ENCODE results near the gene RNF224. TPM values are rescaled to one million over a fixed set of nuclear protein-coding genes. Genes with fewer than 3 reads are reported as not detected.

Gene RNF224
- total RNA-seq, 1 donor from 2014 or later, result not detected

Other genes starting within 250 kb of the RNF224 start
- gene PTGDS, start 250.0 kb upstream of the RNF224 start, total RNA-seq, result 304 and 428 TPM in 2 replicates
- gene LCNL1, start 244.5 kb upstream of the RNF224 start, total RNA-seq, result 1.4 and 2.2 TPM in 2 replicates
- 36.9 and 65.2 TPM in 2 replicates for gene PAXX, start 235.1 kb upstream of the RNF224 start, total RNA-seq
- 11.9 and 74.5 TPM in 2 replicates for gene CLIC3, start 230.9 kb upstream of the RNF224 start, total RNA-seq
- 14.5 and 18.3 TPM in 2 replicates for gene ABCA2, start 199.3 kb upstream of the RNF224 start, total RNA-seq
- gene FUT7, start 195.4 kb upstream of the RNF224 start, total RNA-seq, result not detected in 2 replicates
- gene NPDC1, start 181.3 kb upstream of the RNF224 start, total RNA-seq, result 54.4 and 67.6 TPM in 2 replicates
- gene ENTPD2, start 173.4 kb upstream of the RNF224 start, total RNA-seq, result 0.09 and 0.12 TPM in 2 replicates
- gene SAPCD2, start 156.9 kb upstream of the RNF224 start, total RNA-seq, result 0.34 and 0.70 TPM in 2 replicates
- 12.0 and 13.6 TPM in 2 replicates for gene UAP1L1, start 150.0 kb upstream of the RNF224 start, total RNA-seq
- gene MAN1B1, start 140.5 kb upstream of the RNF224 start, total RNA-seq, result 61.3 and 66.3 TPM in 2 replicates
- gene DPP7, start 112.8 kb upstream of the RNF224 start, total RNA-seq, result 106 and 123 TPM in 2 replicates
- not detected in 2 replicates for gene GRIN1, start 88.3 kb upstream of the RNF224 start, total RNA-seq
- gene LRRC26, start 57.5 kb upstream of the RNF224 start, total RNA-seq, result not detected in 2 replicates
- gene TMEM210, start 55.4 kb upstream of the RNF224 start, total RNA-seq, result not detected in 2 replicates
- gene ANAPC2, start 38.9 kb upstream of the RNF224 start, total RNA-seq, result 10.4 and 10.9 TPM in 2 replicates
- 65.7 and 87.8 TPM in 2 replicates for gene SSNA1, start 38.8 kb upstream of the RNF224 start, total RNA-seq
- gene TPRN, start 26.8 kb upstream of the RNF224 start, total RNA-seq, result 12.4 and 16.1 TPM in 2 replicates
- gene TMEM203, start 21.9 kb upstream of the RNF224 start, total RNA-seq, result 30.5 and 33.1 TPM in 2 replicates
- gene NDOR1, start 21.8 kb upstream of the RNF224 start, total RNA-seq, result 8.8 and 11.2 TPM in 2 replicates
- not detected in 2 replicates for gene RNF208, start 5.3 kb upstream of the RNF224 start, total RNA-seq
- gene CYSRT1, start 2.3 kb upstream of the RNF224 start, total RNA-seq, result 0.17 TPM in 1 of 2 replicates, not detected in the other
- not detected in 2 replicates for gene SLC34A3, start 3.4 kb downstream of the RNF224 start, total RNA-seq
- gene TUBB4B, start 13.8 kb downstream of the RNF224 start, total RNA-seq, result 115 and 248 TPM in 2 replicates
- gene STPG3, start 23.8 kb downstream of the RNF224 start, total RNA-seq, result not detected in 2 replicates
- 33.8 and 44.2 TPM in 2 replicates for gene NELFB, start 27.8 kb downstream of the RNF224 start, total RNA-seq
- gene TOR4A, start 50.2 kb downstream of the RNF224 start, total RNA-seq, result 4.6 and 15.5 TPM in 2 replicates
- 0.35 and 3.4 TPM in 2 replicates for gene NRARP, start 74.8 kb downstream of the RNF224 start, total RNA-seq
- gene EXD3, start 195.7 kb downstream of the RNF224 start, total RNA-seq, result 4.9 and 17.6 TPM in 2 replicates
- gene NOXA1, start 195.9 kb downstream of the RNF224 start, total RNA-seq, result 0.17 and 0.23 TPM in 2 replicates
- gene ENTPD8, start 213.9 kb downstream of the RNF224 start, total RNA-seq, result not detected in 2 replicates
- gene NSMF, start 231.8 kb downstream of the RNF224 start, total RNA-seq, result 60.7 and 64.3 TPM in 2 replicates